Fibroblast of villous mesenchyme (primary cell): ENCODE data around the gene TCP11. TPM values are rescaled to one million over a fixed set of nuclear protein-coding genes. Genes with fewer than 3 reads are reported as not detected.

ENCODE experiments used
- DNase-seq: peaks from one replicate; pipeline ENCODE4 v3.0.0-alpha.2; 2010; ENCODE audit warnings: low read depth
- H3K4me3 ChIP-seq: 2 replicates; pipeline ENCODE4 v1.5.1; 2011; ENCODE audit warnings: low read depth, mild to moderate bottlenecking, low read length
- CTCF ChIP-seq: IDR thresholded peaks from 2 replicates; pipeline ENCODE4 v1.5.1; 2012; ENCODE audit warnings: low read depth, mild to moderate bottlenecking, low read length; ENCODE audit not compliant: insufficient read depth
- total RNA-seq: library from RNA; depleted of rRNA; stranded (reverse); fragments of >200 nt; gene quantifications from 2 replicates; pipeline ENCODE4 v1.2.3, GENCODE V29; 2012

TCP11 gene
- total RNA-seq, 1 donor, result not detected

- TF ChIP-seq CTCF, result no peak
- H3K4me3 ChIP-seq, result no peak overlapping the region
- DNase-seq, result no peak
Measured at GRCh38 chr6:35078226-35078850, 62.8 kb downstream of the TCP11 start.

- DNase-seq, result no peak
- no peak overlapping the region for H3K4me3 ChIP-seq
- TF ChIP-seq CTCF, result no peak
Measured at GRCh38 chr6:35077713-35078105, 63.4 kb downstream of the TCP11 start.

GRCh38 chr6:35076997-35077712, 64.0 kb downstream of the TCP11 start:
- no peak for TF ChIP-seq CTCF

GRCh38 chr6:35073766-35074471, 67.2 kb downstream of the TCP11 start:
- no peak overlapping the region for H3K4me3 ChIP-seq
- no peak for TF ChIP-seq CTCF
- DNase-seq, result no peak

More at GRCh38 chr6:35076997-35077712, 64.0 kb downstream of the TCP11 start:
- no peak for DNase-seq
- H3K4me3 ChIP-seq, result no peak overlapping the region

- no peak for TF ChIP-seq CTCF
- H3K4me3 ChIP-seq, result no peak overlapping the region
- no peak for DNase-seq
Measured at GRCh38 chr6:35073211-35073610, 67.9 kb downstream of the TCP11 start.

- TF ChIP-seq CTCF, result no peak
- DNase-seq, result no peak
- no peak overlapping the region for H3K4me3 ChIP-seq
Measured at GRCh38 chr6:35072698-35073055, 68.5 kb downstream of the TCP11 start.
